Natural killer cell (primary cell): Measurements from ENCODE around the gene TLE1. TPM values are rescaled to one million over a fixed set of nuclear protein-coding genes. Genes with fewer than 3 reads are reported as not detected.

Experiments used
- ATAC-seq, 3 donors: fragments of 150-1000 bp in 2 of 3; fragments of 200-7000 bp in 1 of 3; cut with Tn5 transposase; 1 replicate in 1 of 3; 2 replicates in 2 of 3; pipeline ENCODE4 v1.10.0; 2021; ENCODE audit warnings: mild to moderate bottlenecking in 2 of 3, moderate library complexity in 2 of 3
- DNase-seq, 2 donors: peaks; one replicate each; pipeline versions ENCODE4 v3.0.0 to v3.0.0-alpha.2; 2013 to 2021; ENCODE audit warnings: mixed read lengths in 1 of 2
- H3K27ac ChIP-seq: one replicate; pipeline ENCODE4 v1.5.1; 2013; ENCODE audit warnings: mild to moderate bottlenecking, low read length
- H3K27me3 ChIP-seq: one replicate; pipeline ENCODE4 v1.6.1; 2013; ENCODE audit warnings: low read length; ENCODE audit not compliant: control insufficient read depth, insufficient read depth
- H3K36me3 ChIP-seq: one replicate; pipeline ENCODE4 v1.6.1; 2013; ENCODE audit warnings: low read length; ENCODE audit not compliant: control insufficient read depth, insufficient read depth
- H3K4me1 ChIP-seq: one replicate; pipeline ENCODE4 v1.6.1; 2013; ENCODE audit warnings: low read length; ENCODE audit not compliant: control insufficient read depth, insufficient read depth
- H3K4me3 ChIP-seq: one replicate; pipeline ENCODE4 v1.5.1; 2013; ENCODE audit warnings: low read length
- H3K9me3 ChIP-seq: one replicate; pipeline ENCODE4 v1.6.1; 2013; ENCODE audit warnings: low read length; ENCODE audit not compliant: control insufficient read depth, insufficient read depth
- H3K27ac Mint-ChIP-seq, 2 donors: one replicate each; pipeline ENCODE4 v1.8.0; 2022; ENCODE audit warnings: mild to moderate bottlenecking in 2 of 2, mixed read lengths in 2 of 2, moderate library complexity in 1 of 2
- H3K27me3 Mint-ChIP-seq, 2 donors: one replicate each; pipeline ENCODE4 v1.8.0; 2022; ENCODE audit warnings: low read depth in 2 of 2, mixed read lengths in 2 of 2
- H3K36me3 Mint-ChIP-seq: one replicate; pipeline ENCODE4 v1.8.0; 2022; ENCODE audit warnings: mixed read lengths
- H3K4me1 Mint-ChIP-seq, 2 donors: one replicate each; pipeline ENCODE4 v1.8.0; 2022; ENCODE audit warnings: mixed read lengths in 2 of 2
- H3K4me3 Mint-ChIP-seq: one replicate; pipeline ENCODE4 v1.8.0; 2022; ENCODE audit warnings: mild to moderate bottlenecking, moderate library complexity, mixed read lengths
- H3K9me3 Mint-ChIP-seq, 2 donors: one replicate each; pipeline ENCODE4 v1.8.0; 2022; ENCODE audit warnings: mixed read lengths in 2 of 2
- WGBS: methylation state at CpG from one replicate; pipeline ENCODE4 v1.1.7; 2013; ENCODE audit warnings: missing lambda C conversion rate; ENCODE audit not compliant: insufficient coverage; 5-methylcytosine and 5-hydroxymethylcytosine counted together
- intact Hi-C: fragments of 100-400 bp; cut with micrococcal nuclease; formaldehyde crosslinking; loops from one replicate; pipeline ENCODE4 v1.14.2; 2022
- total RNA-seq, 4 donors: library from RNA; stranded (reverse); fragments of 120-200 nt in 1 of 4; gene quantifications; one replicate each; pipeline versions ENCODE4 v1.2.3 to v1.2.4, GENCODE V29; 2013 to 2022
- TF ChIP-seq, protein P1 (sequence below): fragments of 200-600 bp; IDR thresholded peaks from one replicate; pipeline ENCODE4 v1.8.0; 2022; ENCODE audit warnings: antibody characterized with exemption

TLE1 gene
- total RNA-seq, 3 donors from 2014 or later (not counting 1 experiment from before 2014, with no cell fraction given): 38.8 to 58.9 (median 44.5) TPM

DNA sequence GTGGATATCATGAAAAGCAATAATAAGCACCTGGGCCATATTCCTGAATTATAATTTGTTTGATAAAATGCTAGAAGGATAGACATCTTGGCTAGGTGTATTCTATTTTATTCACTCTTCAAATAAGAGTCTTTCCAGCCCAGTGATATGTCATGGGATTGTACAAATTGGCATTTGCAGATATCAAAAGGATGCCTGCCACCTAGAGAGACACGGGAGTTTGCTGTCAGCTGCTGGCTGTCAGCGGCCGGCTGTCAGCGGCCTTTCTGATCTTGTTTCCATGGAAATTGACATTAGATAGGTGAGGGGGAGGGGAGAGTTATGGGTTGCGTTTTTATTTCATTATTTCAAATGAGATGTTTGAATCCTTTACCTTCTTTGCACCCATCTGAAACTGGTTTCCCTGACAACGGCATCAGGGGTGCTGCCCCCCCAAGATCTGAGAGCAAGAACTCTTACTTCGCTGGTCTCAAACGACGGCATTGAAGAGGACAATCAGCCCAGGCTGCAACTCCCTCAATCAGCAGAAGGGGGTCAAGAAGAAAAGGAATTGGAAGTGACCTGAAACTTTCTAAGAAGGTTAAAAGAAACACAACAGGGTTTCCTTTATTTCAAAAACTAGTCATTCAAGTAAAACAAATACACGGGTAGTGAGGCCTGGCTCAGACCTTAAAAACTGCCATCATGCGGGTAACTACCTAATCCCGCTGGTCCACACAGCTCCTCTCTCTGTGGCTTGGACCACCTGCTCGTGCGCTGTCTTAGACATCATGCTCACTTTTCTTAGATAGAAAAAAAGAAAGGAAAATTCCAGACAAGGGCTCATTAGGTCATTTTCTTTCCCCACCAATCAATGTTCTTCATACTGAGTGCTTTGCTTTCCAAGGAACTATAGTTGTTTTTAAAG is 115.7 kb downstream of the TLE1 start:
- intact Hi-C loops: no loop called here
- Histone ChIP-seq H3K27me3 (no peaks in the 10 kb centered on the region), H3K4me1 (no peaks in the 10 kb centered on the region), H3K4me3 (no peak overlapping the region), H3K27ac (no peak overlapping the region), H3K9me3 (no peaks in the 10 kb centered on the region), H3K36me3 (no peaks in the 10 kb centered on the region)
- Mint-ChIP-seq H3K9me3 (no peaks in the 10 kb centered on the region), H3K4me3 (no peak overlapping the region), H3K27ac (no peak overlapping the region), H3K27me3 (no peaks in the 10 kb centered on the region), H3K4me1 (no peaks in the 10 kb centered on the region), H3K36me3 (no peaks in the 10 kb centered on the region)
- ATAC-seq: no peak
- TF ChIP-seq, protein P1, sequence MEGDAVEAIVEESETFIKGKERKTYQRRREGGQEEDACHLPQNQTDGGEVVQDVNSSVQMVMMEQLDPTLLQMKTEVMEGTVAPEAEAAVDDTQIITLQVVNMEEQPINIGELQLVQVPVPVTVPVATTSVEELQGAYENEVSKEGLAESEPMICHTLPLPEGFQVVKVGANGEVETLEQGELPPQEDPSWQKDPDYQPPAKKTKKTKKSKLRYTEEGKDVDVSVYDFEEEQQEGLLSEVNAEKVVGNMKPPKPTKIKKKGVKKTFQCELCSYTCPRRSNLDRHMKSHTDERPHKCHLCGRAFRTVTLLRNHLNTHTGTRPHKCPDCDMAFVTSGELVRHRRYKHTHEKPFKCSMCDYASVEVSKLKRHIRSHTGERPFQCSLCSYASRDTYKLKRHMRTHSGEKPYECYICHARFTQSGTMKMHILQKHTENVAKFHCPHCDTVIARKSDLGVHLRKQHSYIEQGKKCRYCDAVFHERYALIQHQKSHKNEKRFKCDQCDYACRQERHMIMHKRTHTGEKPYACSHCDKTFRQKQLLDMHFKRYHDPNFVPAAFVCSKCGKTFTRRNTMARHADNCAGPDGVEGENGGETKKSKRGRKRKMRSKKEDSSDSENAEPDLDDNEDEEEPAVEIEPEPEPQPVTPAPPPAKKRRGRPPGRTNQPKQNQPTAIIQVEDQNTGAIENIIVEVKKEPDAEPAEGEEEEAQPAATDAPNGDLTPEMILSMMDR: no peak
- DNase-seq: no peak
- WGBS: 86% methylated on average over 13 of the region's 14 CpGs

DNA sequence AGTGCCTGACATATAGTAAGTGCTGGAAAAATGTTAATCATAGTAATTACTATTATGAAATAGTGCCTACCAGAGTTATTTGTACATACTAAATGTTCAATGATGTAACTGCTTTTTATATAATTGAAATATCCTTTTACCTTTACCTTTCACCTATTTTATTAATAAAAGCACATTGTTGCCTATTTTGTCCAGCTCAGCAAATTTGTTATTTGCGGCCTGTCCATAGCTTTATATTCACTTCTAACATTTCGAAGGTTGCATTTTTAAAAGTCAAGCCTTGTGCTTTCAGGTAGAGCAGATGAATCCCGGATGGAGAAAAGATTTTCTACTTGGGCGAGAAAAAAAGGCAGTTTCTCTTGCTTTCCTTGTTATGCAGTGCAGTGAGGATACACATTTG is 119.3 kb downstream of the TLE1 start:
- Mint-ChIP-seq H3K27me3 (no peaks in the 10 kb centered on the region), H3K27ac (no peak overlapping the region), H3K4me3 (no peak overlapping the region), H3K36me3 (no peaks in the 10 kb centered on the region), H3K9me3 (no peaks in the 10 kb centered on the region), H3K4me1 (no peaks in the 10 kb centered on the region)
- intact Hi-C loops: no loop called here
- no peak for DNase-seq
- Histone ChIP-seq H3K4me1 (no peaks in the 10 kb centered on the region), H3K27ac (no peak overlapping the region), H3K36me3 (no peaks in the 10 kb centered on the region), H3K9me3 (no peaks in the 10 kb centered on the region), H3K27me3 (no peaks in the 10 kb centered on the region), H3K4me3 (no peak overlapping the region)
- no peak for ATAC-seq
- 100% methylated on average over 4 of the region's 4 CpGs for WGBS
- TF ChIP-seq, protein P1: no peak

DNA sequence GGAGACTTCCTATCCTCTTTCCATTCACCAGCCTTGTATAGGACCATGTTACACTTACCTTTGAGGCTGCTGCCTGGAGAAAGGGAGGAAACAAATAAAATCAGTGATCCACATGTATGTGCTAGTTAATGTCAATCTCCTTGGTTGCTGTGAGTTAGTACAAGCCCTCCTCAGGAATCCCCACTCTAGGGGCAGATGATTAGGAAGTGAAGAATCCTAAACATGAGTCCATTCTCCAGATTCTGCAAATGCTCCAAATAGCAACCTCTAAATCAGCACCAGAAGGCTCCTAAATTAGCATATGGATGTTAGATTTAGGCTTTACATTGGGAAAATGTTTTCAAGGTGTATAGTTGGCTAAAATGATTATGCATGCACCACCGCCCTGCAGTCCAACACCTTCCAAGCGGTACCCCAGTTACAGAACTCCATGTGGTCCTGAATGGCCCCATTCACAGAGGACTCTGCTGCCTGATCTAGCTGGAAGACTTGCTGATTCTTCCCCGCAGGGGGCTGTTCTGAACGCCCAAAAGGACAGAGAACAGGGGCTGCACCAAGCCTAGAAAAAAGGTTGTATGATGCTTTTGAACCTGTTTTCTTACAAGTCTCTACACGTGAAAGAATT is 123.2 kb downstream of the TLE1 start:
- Histone ChIP-seq H3K27me3 (no peaks in the 10 kb centered on the region), H3K4me3 (no peak overlapping the region), H3K4me1 (no peaks in the 10 kb centered on the region), H3K9me3 (no peaks in the 10 kb centered on the region), H3K36me3 (no peaks in the 10 kb centered on the region), H3K27ac (no peak overlapping the region)
- peaks cover 9 to 11% of the 10 kb centered on the region in 2 donors for H3K27me3 Mint-ChIP-seq
- TF ChIP-seq, protein P1: no peak
- H3K4me1 Mint-ChIP-seq: peaks cover 0 to 6% of the 10 kb centered on the region in 2 donors
- ATAC-seq: no peak
- intact Hi-C loops: no loop called here
- no peak overlapping the region for H3K4me3 Mint-ChIP-seq
- DNase-seq: no peak
- no peak overlapping the region for H3K27ac Mint-ChIP-seq
- no peaks in the 10 kb centered on the region for H3K9me3 Mint-ChIP-seq
- no peaks in the 10 kb centered on the region for H3K36me3 Mint-ChIP-seq
- 89% methylated on average over 5 of the region's 5 CpGs for WGBS
